ENCODE results near the gene EP400. TPM values are rescaled to one million over a fixed set of nuclear protein-coding genes. Genes with fewer than 3 reads are reported as not detected.

EP400 gene
- total RNA-seq, 1 experiment from 2014 or later = 9.7 TPM

DNA sequence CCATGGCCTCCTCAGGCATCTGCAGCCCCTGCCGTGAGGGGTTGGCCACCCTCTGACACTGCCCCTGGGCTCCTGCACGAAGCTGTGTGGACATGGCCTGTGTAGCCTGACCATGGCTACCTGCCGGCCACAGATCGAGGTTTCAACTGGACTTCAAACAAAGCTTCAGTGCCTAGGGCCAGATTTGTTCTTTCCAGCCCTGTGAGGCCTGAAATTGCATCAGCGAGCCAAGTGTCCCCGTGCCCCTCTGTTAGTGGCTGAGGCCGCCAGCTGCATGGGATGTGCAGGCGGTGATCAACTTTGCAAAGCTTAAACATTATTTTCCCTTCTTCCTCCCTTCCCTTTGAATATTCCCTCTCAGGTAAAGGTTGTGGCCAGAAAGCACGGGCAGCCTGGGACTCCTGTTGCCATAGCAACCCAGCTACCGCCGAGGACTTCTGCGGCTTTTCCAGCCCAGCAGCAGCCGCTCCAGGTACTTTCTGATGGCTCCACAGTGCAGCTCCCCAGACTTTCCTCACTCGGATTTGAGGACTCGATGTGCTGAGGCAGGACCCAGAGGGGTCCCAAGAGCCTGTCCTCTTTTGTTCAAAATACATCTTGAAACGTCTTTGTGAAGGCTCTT lies 158.6 kb downstream of the EP400 start:
- Histone ChIP-seq H3K27ac (no peak overlapping the region), H3K27me3 (replicated peaks) (no peaks in the 10 kb centered on the region), H3K9me3 (replicated peaks) (no peaks in the 10 kb centered on the region), H3K4me3 (no peak overlapping the region), H3K4me1 (replicated peaks) (no peaks in the 10 kb centered on the region), H3K36me3 (peaks cover 7% of the 10 kb centered on the region)
- DNase-seq (ENCODE audit: low read depth in 1 of 2, low spot score in 2 of 2) = no peak

DNA sequence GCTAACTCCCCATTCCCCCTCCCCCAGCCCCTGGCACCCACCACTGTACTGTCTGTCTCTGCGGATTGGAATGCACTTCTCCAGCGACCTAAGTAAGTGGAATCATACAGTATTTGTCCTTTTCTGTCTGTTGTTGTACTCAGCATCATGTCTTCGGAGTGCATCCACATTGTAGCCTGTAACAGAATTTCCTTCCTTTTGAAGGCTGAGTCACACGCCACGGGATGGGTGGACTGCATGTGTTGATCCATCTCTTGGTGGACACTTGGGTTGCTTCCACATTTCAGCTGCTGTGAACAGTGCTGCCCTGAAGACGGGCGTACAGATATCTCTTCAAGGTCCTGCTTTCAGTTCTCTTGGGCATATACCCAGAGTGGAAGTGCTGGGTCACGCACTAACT lies 160.0 kb downstream of the EP400 start:
- H3K4me1 ChIP-seq (replicated peaks) = no peaks in the 10 kb centered on the region
- peaks cover 11% of the 10 kb centered on the region for H3K36me3 ChIP-seq
- H3K4me3 ChIP-seq = no peak overlapping the region
- no peak for DNase-seq (ENCODE audit: low read depth in 1 of 2, low spot score in 2 of 2)
- no peaks in the 10 kb centered on the region for H3K9me3 ChIP-seq (replicated peaks)
- H3K27me3 ChIP-seq (replicated peaks) = no peaks in the 10 kb centered on the region
- no peak overlapping the region for H3K27ac ChIP-seq

DNA sequence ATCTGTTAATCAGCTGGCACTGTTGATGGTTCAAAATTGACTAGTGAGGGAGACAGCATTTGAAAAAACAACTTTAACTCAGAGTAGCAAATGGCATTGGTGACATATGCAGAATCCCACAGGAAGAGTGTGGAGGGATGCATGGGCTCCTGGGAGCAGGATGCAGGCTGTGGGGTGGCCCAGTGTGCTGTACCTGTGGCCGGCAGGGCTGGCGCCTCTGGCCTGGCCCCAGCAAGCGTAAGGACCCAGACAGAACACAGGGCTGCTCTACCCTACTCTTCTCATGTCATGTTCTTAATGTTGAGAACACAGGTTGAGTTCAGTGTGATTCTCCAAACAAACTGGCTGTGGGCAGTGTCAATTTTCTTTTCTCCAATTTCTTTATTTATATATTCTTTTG lies 160.9 kb downstream of the EP400 start:
- no peak overlapping the region for H3K4me3 ChIP-seq
- H3K27me3 ChIP-seq (replicated peaks) = no peaks in the 10 kb centered on the region
- H3K4me1 ChIP-seq (replicated peaks) = no peaks in the 10 kb centered on the region
- H3K9me3 ChIP-seq (replicated peaks) = no peaks in the 10 kb centered on the region
- peaks cover 11% of the 10 kb centered on the region for H3K36me3 ChIP-seq
- no peak overlapping the region for H3K27ac ChIP-seq
- no peak for DNase-seq (ENCODE audit: low read depth in 1 of 2, low spot score in 2 of 2)

DNA sequence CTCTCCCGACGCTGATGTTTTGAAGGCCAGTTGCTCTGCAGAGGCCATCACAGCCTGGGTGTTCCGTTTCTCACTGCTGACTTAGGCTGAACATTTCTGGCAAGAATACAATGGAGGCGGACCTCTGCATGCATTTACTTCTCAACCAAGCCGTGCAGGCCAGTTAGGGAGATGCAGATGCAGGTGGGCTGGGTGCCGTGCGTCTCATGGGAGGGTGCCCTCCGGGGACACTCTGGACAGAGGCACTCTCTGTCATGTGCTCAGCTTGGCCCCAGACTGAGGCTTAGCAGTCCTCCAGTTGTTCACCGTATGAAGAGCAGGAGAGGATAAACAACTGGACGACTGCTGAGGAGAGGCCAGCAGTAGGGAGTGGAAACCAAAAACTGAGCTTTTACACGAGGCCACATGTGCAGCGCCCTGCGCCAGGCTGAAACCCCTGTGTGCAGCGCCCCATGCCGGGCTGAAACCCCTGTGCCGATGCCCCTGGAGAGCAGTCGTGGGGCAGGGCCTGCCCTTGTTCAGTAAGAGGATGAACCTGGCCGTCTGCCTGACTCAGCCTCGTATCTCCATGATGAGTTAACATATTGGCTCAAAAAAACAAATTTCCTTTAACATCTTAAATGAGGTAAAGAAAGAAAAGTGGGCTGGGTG lies 162.0 kb downstream of the EP400 start:
- no peaks in the 10 kb centered on the region for H3K27me3 ChIP-seq (replicated peaks)
- H3K4me3 ChIP-seq = no peak overlapping the region
- DNase-seq (ENCODE audit: low read depth in 1 of 2, low spot score in 2 of 2) = no peak
- no peaks in the 10 kb centered on the region for H3K4me1 ChIP-seq (replicated peaks)
- H3K27ac ChIP-seq = no peak overlapping the region
- no peaks in the 10 kb centered on the region for H3K9me3 ChIP-seq (replicated peaks)
- peaks cover 17% of the 10 kb centered on the region for H3K36me3 ChIP-seq

DNA sequence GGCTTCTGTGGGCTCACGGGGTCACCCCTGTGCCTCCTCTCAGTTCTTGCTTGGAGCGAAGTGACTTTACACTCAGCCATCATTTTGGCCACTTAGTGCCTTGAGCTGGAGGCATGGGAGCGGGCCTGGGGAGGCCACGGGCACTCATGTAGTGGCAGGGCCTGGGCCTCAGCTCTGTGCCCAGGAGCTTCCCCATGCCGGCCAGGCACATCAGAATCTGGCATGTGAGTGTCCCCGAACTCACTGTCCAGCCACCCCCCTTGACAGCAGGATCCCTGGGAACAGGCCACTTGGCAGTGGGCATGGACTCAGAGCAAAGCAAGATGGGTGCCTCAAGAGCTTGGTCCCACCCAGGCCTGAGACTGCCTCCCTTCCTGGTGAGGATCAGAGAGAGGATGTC lies 164.9 kb downstream of the EP400 start:
- DNase-seq (ENCODE audit: low read depth in 1 of 2, low spot score in 2 of 2) = no peak
- peaks cover 17% of the 10 kb centered on the region; the same call in 1 of the 2 replicates for H3K36me3 ChIP-seq
- H3K9me3 ChIP-seq (replicated peaks) = no peaks in the 10 kb centered on the region
- H3K27ac ChIP-seq = no peak overlapping the region
- no peaks in the 10 kb centered on the region for H3K4me1 ChIP-seq (replicated peaks)
- no peaks in the 10 kb centered on the region for H3K27me3 ChIP-seq (replicated peaks)
- H3K4me3 ChIP-seq = no peak overlapping the region

DNA sequence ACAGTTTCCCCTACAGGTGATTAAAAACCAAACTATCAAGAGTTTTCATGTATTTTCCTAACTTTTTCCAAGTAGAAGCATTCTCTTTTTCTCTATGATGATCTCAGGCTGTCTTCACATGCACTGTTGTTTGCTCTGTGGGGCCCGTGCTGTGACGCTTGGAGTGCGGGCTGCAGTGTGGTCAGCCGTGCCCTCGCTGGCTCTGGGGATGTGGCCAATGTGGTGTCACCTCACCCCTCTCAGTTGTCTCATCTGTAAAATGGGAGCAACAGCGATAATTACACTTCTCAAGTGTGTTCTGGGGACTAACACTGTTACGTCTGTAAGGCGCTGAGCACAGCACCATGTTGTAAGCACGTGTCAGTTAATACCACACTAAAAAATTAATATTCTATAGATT lies 165.8 kb downstream of the EP400 start:
- Histone ChIP-seq H3K36me3 (peaks cover 17% of the 10 kb centered on the region; the same call in 1 of the 2 replicates), H3K27me3 (replicated peaks) (no peaks in the 10 kb centered on the region), H3K27ac (no peak overlapping the region), H3K9me3 (replicated peaks) (no peaks in the 10 kb centered on the region), H3K4me1 (replicated peaks) (no peaks in the 10 kb centered on the region), H3K4me3 (no peak overlapping the region)
- DNase-seq (ENCODE audit: low read depth in 1 of 2, low spot score in 2 of 2) = no peak

DNA sequence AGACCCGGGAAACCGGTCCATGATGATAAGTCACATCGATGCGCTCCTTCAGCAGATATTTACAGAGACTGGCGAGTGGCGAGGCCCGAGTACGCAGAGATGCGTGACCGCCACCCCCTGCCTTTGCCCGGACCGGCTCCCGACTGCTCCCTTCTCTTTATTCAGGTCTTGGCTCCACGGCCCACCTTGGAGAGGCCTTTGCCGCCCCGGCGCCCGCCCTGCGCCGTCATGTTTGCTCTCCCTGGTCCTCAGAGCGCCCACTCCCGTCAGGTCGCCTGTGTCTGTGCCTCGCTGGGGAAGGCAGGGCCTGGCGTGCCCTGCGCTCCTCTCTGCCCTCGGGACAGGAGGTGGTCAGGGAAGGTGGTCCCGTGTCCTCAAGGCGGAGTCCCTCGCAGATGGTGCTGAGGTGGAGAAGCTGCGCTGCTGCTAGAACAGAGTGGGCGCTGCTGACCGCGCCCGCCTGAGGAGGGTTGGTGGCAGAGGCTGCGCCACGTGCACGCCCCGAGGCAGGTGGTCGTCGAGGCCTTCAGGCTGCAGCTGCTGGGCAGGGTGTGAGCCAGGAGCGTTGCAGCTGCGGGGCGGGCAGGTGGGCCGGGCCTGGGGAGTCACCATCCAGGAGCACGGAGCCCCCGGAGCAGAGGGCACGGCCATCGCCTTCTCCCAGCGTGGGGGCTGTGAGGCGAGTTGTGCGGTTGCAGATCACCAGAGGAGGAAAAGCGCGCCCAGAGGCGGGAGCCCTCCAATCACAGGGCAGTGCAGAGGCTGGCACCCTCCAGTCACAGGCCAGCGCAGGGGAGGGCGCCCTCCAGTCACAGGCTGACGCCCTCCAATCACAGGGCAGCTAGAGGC lies 167.2 kb downstream of the EP400 start:
- Histone ChIP-seq H3K4me1 (replicated peaks) (no peaks in the 10 kb centered on the region), H3K27ac (no peak overlapping the region), H3K27me3 (replicated peaks) (no peaks in the 10 kb centered on the region), H3K9me3 (replicated peaks) (no peaks in the 10 kb centered on the region), H3K4me3 (no peak overlapping the region), H3K36me3 (peaks cover 10% of the 10 kb centered on the region)
- no peak for DNase-seq (ENCODE audit: low read depth in 1 of 2, low spot score in 2 of 2)

DNA sequence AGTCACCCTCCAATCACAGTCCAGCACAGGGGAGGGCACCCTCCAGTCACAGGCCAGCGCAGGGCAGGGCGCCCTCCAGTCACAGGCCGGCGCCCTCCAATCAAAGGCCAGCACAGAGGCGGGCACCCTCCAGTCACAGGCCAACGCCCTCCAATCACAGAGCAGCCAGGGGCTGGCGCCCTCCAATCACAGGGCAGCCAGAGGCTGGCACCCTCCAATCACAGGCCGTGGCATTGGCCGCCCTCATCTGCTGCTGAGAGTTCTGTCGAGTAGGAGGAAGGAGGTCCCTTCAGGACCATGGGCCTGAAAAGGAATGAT lies 167.8 kb downstream of the EP400 start:
- Histone ChIP-seq H3K36me3 (peaks cover 10% of the 10 kb centered on the region), H3K4me1 (replicated peaks) (no peaks in the 10 kb centered on the region), H3K4me3 (no peak overlapping the region), H3K9me3 (replicated peaks) (no peaks in the 10 kb centered on the region), H3K27me3 (replicated peaks) (no peaks in the 10 kb centered on the region), H3K27ac (no peak overlapping the region)
- no peak for DNase-seq (ENCODE audit: low read depth in 1 of 2, low spot score in 2 of 2)

DNA sequence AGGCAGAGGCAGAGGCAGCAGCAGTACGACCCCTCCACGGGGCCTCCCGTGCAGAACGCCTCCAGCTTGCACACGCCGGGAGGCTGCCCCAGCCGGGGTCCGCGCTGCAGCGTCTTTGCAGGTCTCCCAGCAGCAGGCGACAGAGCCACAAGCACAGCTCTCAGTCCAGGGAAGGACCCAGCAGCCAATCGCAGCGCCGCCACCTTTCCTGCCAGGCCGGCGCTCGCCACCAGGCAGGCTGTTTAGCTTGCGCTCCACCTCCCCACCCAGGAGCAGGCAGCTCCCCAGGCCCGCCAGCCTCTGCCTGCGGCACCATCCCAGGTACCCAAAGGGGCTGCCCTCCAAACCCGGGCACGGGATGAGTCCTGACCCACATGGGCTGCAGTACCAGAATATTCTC lies 169.1 kb downstream of the EP400 start:
- Histone ChIP-seq H3K27me3 (replicated peaks) (no peaks in the 10 kb centered on the region), H3K36me3 (peaks cover 14% of the 10 kb centered on the region), H3K4me1 (replicated peaks) (no peaks in the 10 kb centered on the region), H3K9me3 (replicated peaks) (no peaks in the 10 kb centered on the region), H3K27ac (no peak overlapping the region), H3K4me3 (no peak overlapping the region)
- no peak for DNase-seq (ENCODE audit: low read depth in 1 of 2, low spot score in 2 of 2)

DNA sequence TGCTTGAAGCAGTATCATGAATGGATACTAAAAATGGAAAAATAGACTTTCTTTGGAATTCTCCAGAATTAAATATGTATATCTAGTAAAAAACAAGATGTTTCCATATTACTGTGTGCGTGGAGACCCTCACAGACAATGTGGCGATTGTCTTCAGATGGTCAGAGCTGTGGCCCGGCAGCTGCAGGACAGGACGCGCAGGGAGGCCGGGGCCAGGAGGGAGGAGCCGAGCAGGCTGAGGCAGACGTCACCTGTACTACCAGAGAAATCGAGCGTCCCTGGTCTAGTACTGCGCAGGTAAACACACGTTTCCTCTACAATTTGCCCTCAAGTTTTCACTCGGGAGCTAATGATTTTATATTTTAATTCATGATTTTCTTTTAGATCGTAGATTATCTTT lies 171.5 kb downstream of the EP400 start:
- no peaks in the 10 kb centered on the region for H3K27me3 ChIP-seq (replicated peaks)
- H3K4me3 ChIP-seq = no peak overlapping the region
- H3K4me1 ChIP-seq (replicated peaks) = no peaks in the 10 kb centered on the region
- DNase-seq (ENCODE audit: low read depth in 1 of 2, low spot score in 2 of 2) = no peak
- peaks cover 15% of the 10 kb centered on the region for H3K36me3 ChIP-seq
- H3K9me3 ChIP-seq (replicated peaks) = no peaks in the 10 kb centered on the region
- H3K27ac ChIP-seq = no peak overlapping the region

DNA sequence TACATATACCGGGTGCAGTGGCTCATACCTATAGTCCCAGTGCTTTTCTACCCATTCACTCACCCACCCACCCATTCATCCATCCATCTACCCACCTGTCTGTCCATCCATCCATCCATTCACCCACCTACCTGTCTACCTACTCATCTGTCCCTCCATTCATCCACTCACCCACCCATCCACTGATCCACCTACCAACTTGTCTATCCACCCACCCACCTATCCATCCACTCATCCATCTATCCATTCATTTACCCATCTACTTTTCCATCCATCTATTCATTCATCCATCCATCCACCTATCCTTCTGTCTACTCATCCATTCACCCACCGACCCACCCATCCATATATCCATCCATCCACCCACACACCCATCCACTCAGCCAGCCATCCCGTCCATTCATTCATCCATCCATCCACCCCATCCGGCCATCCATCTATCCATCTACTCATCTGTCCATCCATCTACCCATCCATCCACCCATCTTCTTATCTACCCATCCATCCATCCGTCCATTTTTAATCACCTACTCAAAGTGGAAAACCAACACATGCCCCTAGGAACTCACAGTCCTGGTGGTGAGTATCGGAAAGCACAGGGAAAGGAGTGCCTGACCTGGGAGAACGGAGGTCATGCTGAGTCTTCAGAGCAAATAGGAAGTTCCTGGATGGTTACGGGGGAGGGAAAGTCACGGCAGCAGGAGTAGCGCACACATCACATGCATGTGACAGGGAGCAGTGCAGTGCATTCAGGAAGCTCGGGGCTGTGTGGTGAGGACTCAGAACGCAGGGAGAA lies 174.4 kb downstream of the EP400 start:
- H3K36me3 ChIP-seq = peaks cover 18% of the 10 kb centered on the region

DNA sequence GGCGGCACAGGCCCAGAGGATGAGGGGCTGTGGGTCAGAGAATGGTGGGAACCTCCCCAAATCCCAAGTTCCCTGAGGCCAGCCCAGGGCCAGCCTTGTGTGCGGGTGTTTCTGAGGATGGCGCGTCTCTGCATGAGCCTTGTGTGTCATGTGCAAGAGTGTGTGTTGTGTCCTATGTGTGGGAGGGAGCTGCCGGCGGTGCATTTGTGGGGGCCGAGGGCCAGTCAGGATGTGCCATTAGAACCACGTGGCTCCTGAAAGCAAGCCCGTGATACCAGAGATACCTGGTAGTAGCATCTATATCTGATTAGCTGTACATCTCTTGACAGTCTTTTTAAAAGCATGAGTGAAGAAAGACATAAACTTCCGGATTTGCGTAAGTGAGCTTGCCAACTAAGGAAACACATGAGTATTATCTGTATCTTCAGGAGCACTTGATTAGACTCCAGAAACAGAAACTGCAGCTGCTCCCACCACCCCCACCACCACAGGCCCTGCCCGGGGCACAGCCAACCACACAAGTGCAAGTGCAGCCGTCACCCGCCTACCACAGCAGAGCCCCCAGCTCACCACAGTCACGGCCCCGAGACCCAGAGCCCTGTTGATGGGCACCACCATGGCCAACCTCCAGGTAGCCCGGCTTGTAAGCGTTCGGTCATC lies 175.2 kb downstream of the EP400 start:
- no peaks in the 10 kb centered on the region for H3K4me1 ChIP-seq (replicated peaks)
- H3K27ac ChIP-seq = no peak overlapping the region
- H3K36me3 ChIP-seq = peaks cover 18% of the 10 kb centered on the region
- no peaks in the 10 kb centered on the region for H3K9me3 ChIP-seq (replicated peaks)
- no peak overlapping the region for H3K4me3 ChIP-seq
- no peaks in the 10 kb centered on the region for H3K27me3 ChIP-seq (replicated peaks)
- DNase-seq (ENCODE audit: low read depth in 1 of 2, low spot score in 2 of 2) = no peak

More for the DNA sequence above, 174.4 kb downstream of the EP400 start:
- H3K27ac ChIP-seq = no peak overlapping the region
- no peaks in the 10 kb centered on the region for H3K9me3 ChIP-seq (replicated peaks)
- no peak for DNase-seq (ENCODE audit: low read depth in 1 of 2, low spot score in 2 of 2)
- H3K4me3 ChIP-seq = no peak overlapping the region
- no peaks in the 10 kb centered on the region for H3K4me1 ChIP-seq (replicated peaks)
- no peaks in the 10 kb centered on the region for H3K27me3 ChIP-seq (replicated peaks)

DNA sequence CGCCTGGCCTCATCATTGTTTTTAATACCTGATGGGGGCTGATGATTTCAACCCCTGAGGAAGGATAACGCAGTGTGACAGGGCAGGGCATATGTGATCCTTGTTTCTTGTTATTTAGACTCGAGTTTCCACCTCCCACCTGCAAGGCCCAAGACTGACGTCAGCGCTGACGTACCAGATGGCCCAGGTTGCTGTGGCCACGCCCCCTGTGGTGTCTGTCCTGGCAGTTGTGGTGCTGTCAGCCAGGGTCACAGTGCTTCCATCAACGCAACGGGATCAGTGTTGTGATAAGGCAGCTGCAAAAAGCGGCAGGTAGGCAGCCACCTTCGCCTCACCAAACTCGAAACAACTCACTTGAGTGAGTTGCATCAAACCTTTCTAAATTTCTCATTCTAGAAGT lies 176.0 kb downstream of the EP400 start:
- H3K27ac ChIP-seq = no peak overlapping the region
- no peaks in the 10 kb centered on the region for H3K4me1 ChIP-seq (replicated peaks)
- no peak for DNase-seq (ENCODE audit: low read depth in 1 of 2, low spot score in 2 of 2)
- no peak overlapping the region for H3K4me3 ChIP-seq
- H3K36me3 ChIP-seq = peaks cover 18% of the 10 kb centered on the region
- no peaks in the 10 kb centered on the region for H3K9me3 ChIP-seq (replicated peaks)
- H3K27me3 ChIP-seq (replicated peaks) = no peaks in the 10 kb centered on the region

All from SJSA1 (cell line).